ENCODE results near the gene PLEKHA7.

PLEKHA7 gene

DNA sequence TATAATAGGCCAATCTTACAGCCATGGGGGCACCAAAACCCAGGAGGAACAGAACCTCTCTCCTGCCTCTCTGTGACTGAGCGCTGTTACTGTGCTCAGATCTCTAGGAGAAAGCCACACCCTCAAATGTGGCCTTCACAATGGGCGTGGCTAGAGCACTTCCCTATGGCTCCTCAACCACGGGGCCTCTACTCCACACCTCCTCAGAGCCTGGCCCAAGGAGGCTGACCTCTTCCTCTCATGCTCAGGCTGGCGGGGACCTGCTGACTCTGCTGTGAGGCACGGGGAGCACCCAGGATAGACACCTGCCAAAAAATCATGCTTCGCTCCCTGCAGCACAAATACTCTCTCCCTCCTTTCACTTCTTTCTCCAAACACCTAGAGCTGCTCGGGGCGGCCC is 234.8 kb downstream of the PLEKHA7 start:
- in situ Hi-C loops (cut with MboI; ENCODE audit: low sequenced_read_pairs), result no loop called here

GRCh38 chr11:16778876-16779275 is 235.3 kb downstream of the PLEKHA7 start:
- in situ Hi-C loops (cut with MboI; ENCODE audit: low sequenced_read_pairs), result no loop called here

GRCh38 chr11:16778286-16778685 is 235.9 kb downstream of the PLEKHA7 start:
- in situ Hi-C loops (cut with MboI; ENCODE audit: low sequenced_read_pairs), result no loop called here

GRCh38 chr11:16777613-16777975 is 236.6 kb downstream of the PLEKHA7 start:
- in situ Hi-C loops (cut with MboI; ENCODE audit: low sequenced_read_pairs), result no loop called here

- in situ Hi-C loops (cut with MboI; ENCODE audit: low sequenced_read_pairs), result no loop called here
Observed at GRCh38 chr11:16776711-16777612, 237.3 kb downstream of the PLEKHA7 start.

GRCh38 chr11:16775614-16776283 is 238.5 kb downstream of the PLEKHA7 start:
- in situ Hi-C loops (cut with MboI; ENCODE audit: low sequenced_read_pairs), result no loop called here

- in situ Hi-C loops (cut with MboI; ENCODE audit: low sequenced_read_pairs), result no loop called here
Observed at GRCh38 chr11:16774936-16775613, 239.1 kb downstream of the PLEKHA7 start.

- in situ Hi-C loops (cut with MboI; ENCODE audit: low sequenced_read_pairs), result no loop called here
Observed at GRCh38 chr11:16773981-16774935, 240.0 kb downstream of the PLEKHA7 start.

DNA sequence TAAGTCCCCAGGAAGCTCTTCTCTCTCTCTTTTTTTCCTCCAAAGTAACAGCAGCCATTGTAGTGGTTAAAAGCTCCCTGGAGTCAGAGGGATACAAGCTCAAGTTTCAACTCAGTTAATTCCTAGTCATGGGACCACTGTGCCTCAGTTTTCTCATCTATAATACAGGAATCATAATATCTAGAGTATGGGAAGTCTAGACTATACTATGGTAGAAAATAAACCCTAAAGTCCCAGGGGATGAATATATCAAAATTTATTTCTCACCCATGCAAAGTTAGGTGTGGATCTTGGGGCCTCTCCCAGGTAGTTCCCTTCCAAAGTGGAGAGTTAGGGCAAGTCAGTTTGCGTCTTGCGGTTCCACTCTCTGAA is 242.1 kb downstream of the PLEKHA7 start:
- in situ Hi-C loops (cut with MboI; ENCODE audit: low sequenced_read_pairs), result no loop called here

DNA sequence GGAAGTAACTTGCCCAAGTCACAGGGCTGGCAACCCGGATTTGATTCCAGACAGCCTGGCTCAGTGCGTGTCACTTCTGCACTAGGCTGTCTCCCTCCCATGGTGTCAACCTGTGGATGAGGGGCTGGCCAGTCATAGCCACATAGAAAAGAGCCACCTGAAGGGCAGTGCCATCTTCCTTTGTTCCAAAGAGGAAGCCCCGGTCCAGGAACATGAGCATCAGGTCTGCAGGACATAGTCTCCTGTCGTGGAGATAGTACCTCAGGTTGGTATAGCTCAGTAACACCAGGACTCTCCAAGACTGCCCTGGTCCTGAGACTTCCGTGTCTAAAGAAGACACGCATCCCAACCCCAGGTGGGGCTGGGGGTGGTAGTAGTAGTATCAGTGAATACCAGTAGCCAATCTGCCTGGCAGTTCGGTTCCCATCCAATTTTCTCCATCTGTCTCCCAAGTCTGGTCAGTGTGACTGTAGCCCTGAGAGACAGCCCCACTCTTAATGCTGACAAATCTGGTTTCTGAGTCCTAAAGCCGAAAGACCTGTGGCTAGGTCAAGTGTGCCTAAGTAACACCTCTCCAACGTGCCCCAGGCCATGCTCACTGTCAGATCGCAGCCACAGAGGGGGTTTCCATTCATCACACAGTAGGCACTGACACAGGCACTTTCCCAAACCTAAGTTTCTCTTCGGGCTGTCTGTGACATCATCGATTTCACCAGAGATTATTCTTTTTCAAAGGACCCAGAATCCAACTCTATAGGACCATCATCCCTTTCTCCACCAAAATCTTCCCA is 242.7 kb downstream of the PLEKHA7 start:
- in situ Hi-C loops (cut with MboI; ENCODE audit: low sequenced_read_pairs), result no loop called here

- in situ Hi-C loops (cut with MboI; ENCODE audit: low sequenced_read_pairs), result no loop called here
Observed at GRCh38 chr11:16770016-16770415, 244.2 kb downstream of the PLEKHA7 start.

- in situ Hi-C loops (cut with MboI; ENCODE audit: low sequenced_read_pairs), result no loop called here
Observed at GRCh38 chr11:16769386-16769785, 244.8 kb downstream of the PLEKHA7 start.

- in situ Hi-C loops (cut with MboI; ENCODE audit: low sequenced_read_pairs), result no loop called here
Observed at GRCh38 chr11:16767957-16768356, 246.3 kb downstream of the PLEKHA7 start.

- in situ Hi-C loops (cut with MboI; ENCODE audit: low sequenced_read_pairs), result no loop called here
Observed at GRCh38 chr11:16767137-16767536, 247.1 kb downstream of the PLEKHA7 start.

DNA sequence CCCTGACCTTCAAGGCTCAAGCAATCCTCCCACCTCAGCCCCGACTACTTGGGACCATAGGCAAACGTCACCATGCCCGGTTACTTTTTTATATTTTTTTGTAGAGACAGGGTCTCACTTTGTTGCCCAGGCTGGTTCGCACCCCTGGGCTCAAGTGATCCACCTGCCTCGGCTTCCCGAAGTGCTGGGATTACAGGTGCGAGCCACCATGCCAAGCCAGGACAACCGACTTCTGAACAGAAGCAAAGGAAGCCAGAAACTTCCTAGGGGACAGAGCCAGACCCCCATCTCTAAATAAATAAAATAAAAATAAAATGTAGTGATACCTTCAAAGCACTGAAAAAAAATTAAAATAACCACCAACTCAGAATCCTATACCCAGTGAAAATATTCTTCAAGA is 249.3 kb downstream of the PLEKHA7 start:
- in situ Hi-C loops (cut with MboI; ENCODE audit: low sequenced_read_pairs), result no loop called here

- in situ Hi-C loops (cut with MboI; ENCODE audit: low sequenced_read_pairs), result no loop called here
Observed at GRCh38 chr11:16763746-16764145, 250.5 kb downstream of the PLEKHA7 start.

GRCh38 chr11:16759857-16760508 is 254.2 kb downstream of the PLEKHA7 start:
- in situ Hi-C loops (cut with MboI; ENCODE audit: low sequenced_read_pairs), result no loop called here

- in situ Hi-C loops (cut with MboI; ENCODE audit: low sequenced_read_pairs), result no loop called here
Observed at GRCh38 chr11:16758382-16759024, 255.7 kb downstream of the PLEKHA7 start.

- in situ Hi-C loops (cut with MboI; ENCODE audit: low sequenced_read_pairs), result no loop called here
Observed at GRCh38 chr11:16750417-16750816, 263.8 kb downstream of the PLEKHA7 start.

Data from HL-60/S4 treated with retinoic acid at 250 ng/mL for 4 days and 3 days (cell line).